Neutrophil (primary cell): ENCODE data around the gene COMMD9.

Experiments
- H3K27ac ChIP-seq: fragments of 200-600 bp; sonication (generic); 2 replicates; pipeline ENCODE4 v1.5.1; 2016; ENCODE audit warnings: mild to moderate bottlenecking, moderate library complexity
- H3K27me3 ChIP-seq: fragments of 200-600 bp; sonication (generic); 2 replicates; pipeline ENCODE4 v1.6.0; 2016; ENCODE audit warnings: mild to moderate bottlenecking
- H3K36me3 ChIP-seq: fragments of 200-600 bp; sonication (generic); 2 replicates; pipeline ENCODE4 v1.5.1; 2017
- H3K4me1 ChIP-seq, 2 experiments: fragments of 200-600 bp in 1 of 2; sonication (generic) in 1 of 2; 1 replicate in 1 of 2; 2 replicates in 1 of 2; pipeline versions ENCODE4 v1.5.1 to v1.6.1; 2013 to 2016; ENCODE audit warnings: low read depth in 1 of 2, low read length in 1 of 2, mild to moderate bottlenecking in 1 of 2, moderate library complexity in 1 of 2; ENCODE audit not compliant: control insufficient read depth in 1 of 2, insufficient read depth in 1 of 2
- H3K4me3 ChIP-seq, 2 experiments: fragments of 200-600 bp in 1 of 2; sonication (generic) in 1 of 2; 1 replicate in 1 of 2; 2 replicates in 1 of 2; pipeline ENCODE4 v1.5.1; 2013 to 2016; ENCODE audit warnings: low read depth in 1 of 2, low read length in 1 of 2, mild to moderate bottlenecking in 1 of 2, moderate library complexity in 1 of 2
- H3K9me3 ChIP-seq: fragments of 200-600 bp; sonication (generic); 2 replicates; pipeline ENCODE4 v1.5.1; 2016
- CTCF ChIP-seq: fragments of 200-600 bp; sonication (generic); IDR thresholded peaks from 2 replicates; pipeline ENCODE4 v1.5.1; 2016; ENCODE audit warnings: antibody characterized with exemption

The COMMD9 gene

GRCh38 chr11:36229091-36229705 is 60.0 kb downstream of the COMMD9 start:
- H3K36me3 ChIP-seq, result no peaks in the 10 kb centered on the region
- no peak for TF ChIP-seq CTCF
- no peak overlapping the region for H3K27ac ChIP-seq
- peaks cover 10% of the 10 kb centered on the region for H3K27me3 ChIP-seq
- no peak overlapping the region for H3K4me3 ChIP-seq
- no peaks in the 10 kb centered on the region for H3K4me1 ChIP-seq
- no peaks in the 10 kb centered on the region for H3K9me3 ChIP-seq

GRCh38 chr11:36228689-36229088 is 60.5 kb downstream of the COMMD9 start:
- Histone ChIP-seq H3K36me3 (no peaks in the 10 kb centered on the region), H3K4me3 (no peak overlapping the region), H3K9me3 (no peaks in the 10 kb centered on the region), H3K27ac (no peak overlapping the region), H3K27me3 (peaks cover 10% of the 10 kb centered on the region), H3K4me1 (no peaks in the 10 kb centered on the region)
- no peak for TF ChIP-seq CTCF

GRCh38 chr11:36227044-36227443 is 62.2 kb downstream of the COMMD9 start:
- Histone ChIP-seq H3K36me3 (no peaks in the 10 kb centered on the region), H3K4me1 (no peaks in the 10 kb centered on the region)

GRCh38 chr11:36224209-36224882 is 64.9 kb downstream of the COMMD9 start:
- Histone ChIP-seq H3K4me1 (no peaks in the 10 kb centered on the region), H3K27me3 (no peaks in the 10 kb centered on the region), H3K27ac (no peak overlapping the region), H3K9me3 (peaks cover 3% of the 10 kb centered on the region), H3K36me3 (no peaks in the 10 kb centered on the region), H3K4me3 (no peak overlapping the region)
- no peak for TF ChIP-seq CTCF

More at GRCh38 chr11:36227044-36227443, 62.2 kb downstream of the COMMD9 start:
- no peaks in the 10 kb centered on the region for H3K9me3 ChIP-seq
- peaks cover 9% of the 10 kb centered on the region for H3K27me3 ChIP-seq
- no peak overlapping the region for H3K4me3 ChIP-seq
- no peak overlapping the region for H3K27ac ChIP-seq
- TF ChIP-seq CTCF, result no peak

GRCh38 chr11:36222831-36223635 is 66.2 kb downstream of the COMMD9 start:
- H3K9me3 ChIP-seq, result peaks cover 3% of the 10 kb centered on the region
- H3K4me1 ChIP-seq, result no peaks in the 10 kb centered on the region
- no peaks in the 10 kb centered on the region for H3K36me3 ChIP-seq
- no peak for TF ChIP-seq CTCF
- no peak overlapping the region for H3K4me3 ChIP-seq
- H3K27ac ChIP-seq, result no peak overlapping the region
- no peaks in the 10 kb centered on the region for H3K27me3 ChIP-seq
